Right renal pelvis (tissue), 4 donors: Measurements from ENCODE around the gene EVA1C. TPM values are rescaled to one million over a fixed set of nuclear protein-coding genes. Genes with fewer than 3 reads are reported as not detected.
"Not testable (repeated sequence)": the region's sequence is repeated elsewhere in the genome, so short reads cannot be mapped to it uniquely, and the experiment has no call there.

Source experiments
- DNase-seq, 4 donors: peaks; one replicate each; pipeline ENCODE4 v3.0.0-alpha.2; 2013; ENCODE audit warnings: low read depth in 4 of 4, low spot score in 3 of 4, missing footprints in 1 of 4
- polyA plus RNA-seq, 4 donors: library from polyadenylated mRNA; unstranded; fragments of 120-200 nt; gene quantifications; one replicate each; pipeline ENCODE4 v1.2.1, GENCODE V29; 2013; ENCODE audit not compliant: insufficient read length in 4 of 4

The EVA1C gene
- polyA plus RNA-seq, 4 donors: 2.6 to 3.5 (median 3.1) TPM

DNA sequence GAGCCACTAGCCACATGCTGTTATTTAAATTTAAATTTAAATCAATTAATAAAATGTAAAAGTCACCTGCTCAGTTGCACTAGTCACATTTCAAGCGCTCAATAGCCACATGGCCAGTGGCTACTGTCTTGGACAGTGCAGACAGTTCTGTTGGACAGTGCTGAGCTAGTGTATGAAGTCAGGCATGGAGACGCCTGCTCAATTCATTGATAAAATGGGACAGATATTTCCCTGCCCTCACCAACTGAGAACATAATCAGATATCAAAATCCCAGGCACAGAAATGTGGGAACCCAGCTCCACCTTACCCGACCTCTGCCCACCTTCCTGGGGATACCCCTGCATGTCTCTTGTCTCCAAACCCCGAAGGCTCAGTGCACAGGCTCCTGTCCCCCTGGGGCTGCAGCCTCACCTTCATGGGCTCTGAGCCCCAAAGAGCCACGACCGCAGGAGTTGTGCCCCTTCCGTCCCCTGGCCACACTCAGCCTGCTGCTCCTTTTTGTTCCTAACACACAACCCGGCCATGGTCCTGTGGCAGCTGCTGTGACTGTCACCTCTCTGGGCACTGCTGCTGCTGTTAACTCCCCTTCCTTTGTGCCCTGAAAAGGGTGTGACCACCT lies 109.3 kb downstream of the EVA1C start:
- DNase-seq: no peak

DNA sequence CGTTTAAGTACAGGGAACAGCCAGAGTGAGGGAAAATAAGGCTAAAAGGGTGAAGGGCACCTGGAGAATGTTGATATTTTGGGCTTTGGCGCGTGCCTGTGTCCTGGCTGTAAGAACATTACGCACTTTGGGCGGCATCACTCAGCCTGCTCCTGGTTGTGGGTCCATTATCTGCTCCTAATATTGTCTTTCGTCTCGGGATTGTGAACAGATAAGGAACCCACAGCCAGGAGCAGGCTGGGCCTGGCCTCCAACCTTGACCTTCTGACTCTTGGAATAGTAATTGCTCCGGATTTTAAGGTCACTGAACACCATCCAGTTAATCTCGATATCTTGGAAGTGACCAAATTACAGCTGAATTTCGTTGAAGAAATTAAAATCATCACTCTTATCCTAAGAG lies 111.0 kb downstream of the EVA1C start:
- no peak for DNase-seq

DNA sequence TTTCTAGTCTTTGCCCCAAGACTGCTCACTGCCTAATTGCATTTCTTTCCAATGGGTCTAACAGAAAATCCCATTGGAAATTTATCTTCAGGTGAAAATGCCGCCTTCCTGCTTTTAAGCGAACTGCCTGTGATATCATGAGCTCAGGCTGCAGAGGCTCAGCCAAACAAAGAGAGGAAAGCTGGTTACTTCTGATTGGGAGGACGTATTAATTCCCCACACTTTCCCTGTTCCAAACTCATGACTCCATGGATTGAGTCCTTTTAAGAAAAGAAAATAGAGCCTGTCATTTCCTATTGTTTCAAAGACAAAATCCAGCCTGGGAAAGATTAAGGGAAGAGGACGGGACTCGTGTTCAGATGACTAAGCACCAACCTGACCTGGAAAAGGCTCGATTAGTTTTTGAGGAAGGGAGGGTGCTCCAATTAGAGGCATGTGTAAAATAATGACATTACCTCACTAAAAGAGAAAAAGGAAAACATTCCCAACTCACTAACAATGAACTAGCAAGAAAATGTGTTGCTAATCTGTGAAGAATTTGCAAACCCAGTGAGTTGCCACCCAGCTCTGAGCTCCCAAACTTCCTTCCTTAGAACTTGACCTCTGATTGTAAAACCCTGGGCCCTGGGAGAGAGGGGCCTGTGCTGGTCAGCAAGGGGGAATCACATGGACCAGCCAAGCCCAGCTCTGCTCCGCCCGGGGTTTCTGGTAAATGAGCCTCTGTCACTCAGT lies 111.6 kb downstream of the EVA1C start:
- no peak for DNase-seq

DNA sequence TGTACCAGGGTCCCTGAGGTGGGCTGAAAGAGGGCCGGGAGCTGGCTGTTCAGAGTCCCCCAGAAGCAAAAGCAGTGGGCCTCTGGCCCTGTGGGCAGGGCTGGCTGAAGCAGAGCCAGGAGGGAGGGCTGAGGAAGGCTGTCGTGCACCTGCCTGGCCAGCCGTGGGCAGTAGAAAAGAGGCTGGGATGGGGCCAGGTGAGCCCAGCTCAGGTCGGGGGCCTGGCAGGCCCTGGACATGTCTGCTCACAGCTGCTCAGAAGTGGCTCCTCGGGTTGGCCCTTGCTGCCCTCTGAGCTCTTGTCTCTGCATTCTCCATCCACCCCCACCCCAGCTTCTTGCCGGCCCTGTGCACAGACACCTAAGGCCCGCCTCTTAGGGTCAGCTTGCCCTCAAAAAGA lies 112.8 kb downstream of the EVA1C start:
- DNase-seq: no peak

DNA sequence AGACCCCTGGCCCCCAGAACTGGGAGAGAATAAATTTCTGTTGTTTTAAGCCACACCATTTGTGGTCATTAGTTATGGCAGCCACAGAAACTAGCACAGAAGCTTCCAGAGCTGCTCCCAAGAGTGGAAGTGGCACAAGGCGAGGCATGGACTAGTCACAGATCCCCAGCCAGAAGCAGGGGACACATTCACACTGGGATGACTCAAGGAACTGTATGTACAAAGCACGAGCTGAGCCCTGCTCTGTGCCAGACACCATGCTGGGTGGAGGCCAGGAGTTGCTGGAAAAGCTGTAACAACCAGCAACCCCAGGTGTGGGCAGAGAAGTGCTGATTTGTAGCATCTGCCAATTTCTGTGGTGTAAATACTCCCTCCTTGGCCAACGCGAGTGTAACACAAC lies 117.2 kb downstream of the EVA1C start:
- no peak for DNase-seq

DNA sequence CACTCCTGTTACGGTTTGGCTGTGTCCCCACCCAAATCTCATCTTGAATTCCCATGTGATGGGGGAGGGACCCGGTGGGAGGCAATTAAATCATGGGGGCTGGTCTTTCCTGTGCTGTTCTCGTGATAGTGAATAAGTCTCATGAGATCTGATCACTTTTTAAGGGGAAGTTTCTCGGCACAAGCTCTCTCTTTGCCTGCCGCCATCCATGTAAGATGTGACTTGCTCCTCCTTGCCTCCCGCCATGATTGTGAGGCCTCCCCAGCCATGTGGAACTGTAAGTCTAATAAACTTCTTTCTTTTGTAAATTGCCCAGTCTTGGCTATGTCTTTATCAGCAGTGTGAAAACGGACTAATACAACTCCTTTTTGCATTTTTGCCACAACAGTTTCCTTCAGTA lies 118.3 kb downstream of the EVA1C start:
- not testable (repeated sequence) for DNase-seq

DNA sequence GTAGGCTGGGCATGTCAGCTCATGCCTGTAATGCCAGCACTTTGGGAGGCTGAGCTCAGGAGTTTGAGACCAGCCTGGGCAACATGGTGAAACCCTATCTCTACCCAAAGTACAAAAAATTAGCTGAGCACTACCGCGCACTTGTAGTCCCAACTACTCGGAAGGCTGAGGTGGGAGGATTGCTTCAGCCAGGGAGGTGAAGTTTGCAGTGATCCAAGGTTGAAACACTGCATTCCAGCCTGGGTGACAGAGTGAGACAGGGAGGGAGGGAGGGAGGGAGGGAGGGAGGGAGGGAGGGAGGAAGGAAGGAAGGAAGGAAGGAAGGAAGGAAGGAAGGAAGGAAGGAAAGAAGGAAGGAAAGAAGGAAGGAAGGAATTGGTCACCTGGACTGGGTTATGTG lies 119.1 kb downstream of the EVA1C start:
- DNase-seq: not testable (repeated sequence)

DNA sequence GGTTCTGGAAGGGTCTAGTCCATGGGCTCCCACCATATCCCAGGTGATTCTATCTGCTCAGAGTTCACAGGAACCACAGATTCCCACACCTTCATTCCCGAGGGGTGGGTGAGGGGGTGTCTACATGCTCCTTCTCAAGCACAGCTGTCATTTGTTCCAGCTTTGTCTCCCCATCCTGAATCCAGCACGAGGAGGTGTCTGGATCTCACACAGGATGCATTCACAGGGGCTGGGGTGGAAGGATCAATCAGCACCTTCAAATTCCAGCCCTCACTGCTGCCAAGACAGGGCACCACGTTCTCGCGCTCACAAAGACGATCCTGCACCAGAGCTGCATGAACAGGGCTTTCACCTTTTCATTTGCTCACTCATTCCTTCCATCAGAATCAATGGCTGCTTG lies 120.1 kb downstream of the EVA1C start:
- no peak for DNase-seq

DNA sequence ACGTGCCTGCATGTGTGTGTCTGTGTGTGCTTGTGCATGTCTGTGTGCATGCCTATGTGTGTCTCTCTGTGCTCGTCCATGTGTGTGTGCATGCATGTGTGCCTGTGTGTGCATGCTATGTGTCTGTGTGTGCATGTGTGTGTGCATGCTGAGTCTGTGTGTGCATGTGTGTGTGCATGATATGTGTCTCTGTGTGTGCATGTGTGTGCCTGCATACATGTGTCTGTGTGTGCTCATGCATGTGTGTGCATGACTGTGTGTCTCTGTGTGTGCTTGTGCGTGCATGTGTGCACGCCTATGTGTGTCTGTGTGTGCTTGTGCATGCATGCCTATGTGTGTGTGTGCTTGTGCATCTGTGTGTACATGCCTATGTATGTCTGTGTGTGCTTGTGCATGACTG lies 120.5 kb downstream of the EVA1C start:
- no peak for DNase-seq

DNA sequence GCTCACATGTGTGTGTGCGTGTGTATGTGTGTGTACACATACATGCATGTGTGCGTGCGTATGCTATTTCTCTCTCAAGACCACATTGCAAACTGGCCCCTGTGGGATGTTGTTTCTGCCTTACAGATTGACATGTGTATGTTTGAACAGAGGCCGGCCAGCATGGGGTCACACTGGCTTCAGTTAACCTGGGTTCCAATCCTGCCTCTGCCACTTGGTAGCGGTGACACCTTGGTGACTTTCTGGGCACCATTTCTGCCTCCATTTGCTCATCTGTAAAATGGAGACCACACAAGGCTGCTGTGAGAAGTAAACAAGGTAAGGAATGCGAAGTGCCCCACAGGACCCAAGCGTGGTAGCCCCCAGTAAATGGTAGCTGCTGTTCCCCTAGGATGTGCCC lies 121.1 kb downstream of the EVA1C start:
- no peak for DNase-seq

DNA sequence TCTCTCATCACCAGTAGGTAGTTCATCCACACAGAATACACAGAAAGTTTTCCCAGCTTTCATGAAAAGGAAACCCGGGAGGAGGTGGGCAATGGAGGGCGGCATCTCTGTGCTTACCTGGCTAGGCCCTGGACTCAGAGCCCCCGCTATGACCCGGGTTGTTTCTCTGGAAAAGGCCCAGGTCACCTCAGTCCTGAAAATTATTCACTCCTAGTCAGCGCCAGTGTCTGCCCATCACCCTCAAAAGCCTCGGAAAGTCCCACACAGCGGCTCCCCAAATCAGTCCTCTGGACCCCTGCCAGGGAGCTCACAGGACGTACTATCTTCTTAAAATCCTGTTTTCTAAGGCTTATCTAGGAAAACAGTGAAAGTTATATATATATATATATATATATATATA lies 121.6 kb downstream of the EVA1C start:
- DNase-seq: no peak

DNA sequence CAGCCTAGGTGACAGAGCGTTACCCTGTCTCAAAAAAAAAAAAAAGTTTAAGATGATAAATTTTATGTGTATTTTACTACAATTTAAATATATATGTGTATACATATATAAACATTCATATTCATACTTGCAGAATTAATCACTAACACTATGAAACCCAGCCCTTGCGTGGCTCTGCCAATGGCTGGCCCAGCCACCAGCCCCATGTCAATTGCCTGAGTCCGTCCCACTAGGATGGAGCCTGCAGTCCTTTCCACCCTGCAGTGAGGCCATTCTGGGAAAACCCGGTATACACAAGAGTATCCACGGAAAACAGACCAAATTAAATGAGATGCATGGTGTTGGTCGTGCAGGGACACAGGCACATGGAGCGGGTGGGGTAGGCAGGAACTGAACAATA lies 123.1 kb downstream of the EVA1C start:
- DNase-seq: no peak

DNA sequence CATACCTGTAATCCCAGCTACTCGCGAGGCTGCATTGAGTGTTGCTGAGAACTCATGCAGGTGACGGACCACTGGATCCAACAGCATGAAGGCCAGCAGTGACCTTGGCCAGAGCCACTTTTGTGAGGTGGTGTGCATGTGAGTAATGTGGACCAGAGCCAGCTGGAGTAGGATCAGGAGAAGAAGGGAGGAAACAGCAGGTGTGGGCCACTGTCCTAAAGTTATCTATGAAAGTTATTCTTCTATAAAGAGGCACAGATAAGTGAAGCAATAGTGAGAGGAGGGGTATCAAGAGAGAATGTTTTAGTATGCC lies 125.0 kb downstream of the EVA1C start:
- DNase-seq: no peak

DNA sequence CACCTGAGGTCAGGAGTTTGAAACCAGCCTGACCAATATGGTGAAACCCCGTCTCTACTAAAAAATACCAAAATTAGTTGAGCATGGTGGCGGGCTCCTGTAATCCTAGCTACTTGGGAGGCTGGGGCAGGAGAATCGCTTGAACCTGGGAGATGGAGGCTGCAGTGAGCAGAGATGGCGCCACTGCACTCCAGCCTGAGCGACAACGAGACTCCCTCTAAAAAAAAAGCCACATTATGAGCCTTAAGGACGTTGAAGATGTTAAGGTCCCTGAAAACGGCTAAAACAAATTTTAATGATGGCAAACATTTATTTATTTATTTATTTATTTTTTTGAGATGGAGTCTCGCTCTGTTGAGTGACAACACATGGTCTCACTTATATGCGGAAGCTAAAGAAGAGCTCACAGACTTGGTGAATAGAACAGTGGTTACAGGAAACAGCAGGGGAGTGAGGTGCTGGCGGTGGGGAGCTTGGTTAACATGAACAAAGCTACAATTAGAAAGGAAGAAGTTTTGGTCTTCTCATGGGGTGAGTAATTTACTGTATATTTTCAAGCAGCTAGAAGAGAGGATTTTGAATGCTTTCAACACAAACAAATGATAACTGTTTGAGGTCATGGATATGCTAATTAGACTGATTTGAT lies 125.8 kb downstream of the EVA1C start:
- no peak for DNase-seq

DNA sequence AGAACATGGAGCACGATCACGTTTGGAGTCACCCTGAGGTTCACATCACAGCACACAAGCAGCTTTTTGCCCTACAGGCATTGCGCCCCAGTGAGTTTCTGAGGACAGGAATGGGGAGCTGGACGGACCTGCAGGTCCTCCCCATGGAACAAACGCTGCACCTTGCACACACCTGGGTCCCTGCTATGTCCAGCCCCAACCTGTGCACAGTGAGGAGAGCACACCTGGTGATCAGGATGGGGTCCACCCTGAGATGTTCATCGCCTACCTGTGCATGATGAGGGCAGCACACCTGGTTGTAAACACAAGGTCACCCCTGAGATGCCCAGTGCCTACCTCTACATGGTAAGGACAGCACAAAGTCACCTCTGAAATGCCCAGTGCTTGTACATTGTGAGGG lies 126.9 kb downstream of the EVA1C start:
- no peak for DNase-seq

DNA sequence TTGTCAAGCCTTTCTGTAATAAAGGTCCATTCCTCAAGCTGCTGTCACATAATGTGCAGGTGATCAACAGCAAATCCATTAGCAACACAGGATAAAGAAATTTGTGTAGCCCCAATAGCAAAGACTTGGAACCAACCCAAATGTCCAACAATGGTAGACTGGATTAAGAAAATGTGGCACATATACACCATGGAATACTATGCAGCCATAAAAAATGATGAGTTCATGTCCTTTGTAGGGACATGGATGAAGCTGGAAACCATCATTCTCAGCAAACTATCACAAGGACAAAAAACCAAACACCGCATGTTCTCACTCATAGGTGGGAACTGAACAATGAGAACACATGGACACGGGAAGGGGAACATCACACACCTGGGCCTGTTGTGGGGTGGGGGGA lies 130.6 kb downstream of the EVA1C start:
- DNase-seq: not testable (repeated sequence)

DNA sequence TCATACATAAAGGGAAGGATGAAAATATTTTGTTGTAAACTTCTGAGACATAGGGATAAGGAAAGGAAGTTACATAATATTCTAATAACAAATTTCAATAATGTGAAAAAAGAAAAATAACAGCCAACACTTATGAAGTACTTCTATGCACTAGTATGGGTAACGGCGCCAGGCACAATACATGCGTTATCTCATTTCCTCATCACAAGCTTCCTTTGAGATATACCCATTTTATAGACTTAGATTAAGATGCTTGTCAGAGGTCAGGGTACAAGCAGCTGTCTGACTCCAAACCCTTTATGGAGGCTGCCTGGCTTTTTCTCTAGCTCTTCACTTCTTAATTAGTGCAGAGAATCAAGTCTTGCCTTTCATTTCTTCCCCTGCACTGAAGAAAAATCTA lies 131.5 kb downstream of the EVA1C start:
- DNase-seq: no peak

DNA sequence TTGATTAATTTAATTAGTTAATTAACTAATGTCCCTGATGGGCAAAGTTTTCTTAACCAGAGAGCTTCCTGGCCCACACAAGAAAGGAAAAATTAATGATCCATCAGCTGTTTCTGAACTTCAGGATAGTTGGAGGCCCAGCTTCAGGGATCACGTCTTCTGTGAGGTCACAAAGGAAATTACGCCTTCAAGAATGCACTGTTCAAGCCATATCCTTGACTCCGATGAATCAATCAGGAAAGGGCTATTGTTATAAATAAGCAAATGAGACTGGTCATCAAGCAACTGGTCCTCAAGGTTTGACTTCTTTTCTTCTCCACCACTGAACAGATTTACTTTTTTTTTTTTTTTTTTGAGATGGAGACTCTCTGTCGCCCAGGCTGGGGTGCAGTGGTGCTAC lies 132.2 kb downstream of the EVA1C start:
- DNase-seq: no peak

DNA sequence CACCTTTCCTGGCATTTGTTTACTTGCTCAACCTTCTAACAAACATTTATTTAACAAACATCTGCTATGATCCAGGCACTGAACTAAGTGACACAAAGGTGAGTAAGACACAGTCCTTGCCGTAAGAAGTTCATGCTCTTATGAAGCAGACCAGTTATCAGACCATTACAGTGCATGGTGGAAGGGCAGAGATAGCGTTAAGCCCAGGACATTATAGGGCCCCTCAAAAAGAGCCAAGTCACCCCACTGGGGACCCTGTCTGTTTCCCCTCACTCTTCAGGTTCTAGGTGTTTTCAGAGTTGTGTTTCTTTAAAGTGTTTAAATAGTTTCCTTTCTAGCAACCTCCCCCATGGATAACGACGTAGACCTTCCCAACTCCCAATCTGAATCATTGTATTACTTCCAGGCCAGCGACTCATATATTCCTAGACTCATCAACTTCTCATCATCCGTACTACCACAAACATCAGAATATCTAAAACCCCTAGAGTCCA lies 133.5 kb downstream of the EVA1C start:
- no peak for DNase-seq

DNA sequence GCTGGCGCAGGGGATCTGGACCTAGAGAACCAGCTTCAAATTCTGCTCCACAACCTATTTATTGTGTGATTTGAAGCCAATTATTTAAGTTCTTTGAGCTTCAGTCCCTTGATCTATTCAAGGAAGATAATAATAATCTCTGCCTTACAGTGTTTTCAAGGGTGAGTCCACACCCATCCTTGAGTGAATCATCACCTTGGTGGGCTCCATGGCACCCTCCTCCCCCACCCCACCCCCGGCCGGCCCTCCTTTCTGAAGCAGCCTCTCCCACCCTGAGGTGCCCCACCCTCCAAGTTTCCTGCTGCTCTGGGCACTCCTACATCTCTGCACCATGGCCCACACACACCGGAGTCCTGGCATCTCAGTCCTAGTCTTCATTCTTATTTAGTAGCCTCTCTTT lies 134.5 kb downstream of the EVA1C start:
- no peak for DNase-seq

DNA sequence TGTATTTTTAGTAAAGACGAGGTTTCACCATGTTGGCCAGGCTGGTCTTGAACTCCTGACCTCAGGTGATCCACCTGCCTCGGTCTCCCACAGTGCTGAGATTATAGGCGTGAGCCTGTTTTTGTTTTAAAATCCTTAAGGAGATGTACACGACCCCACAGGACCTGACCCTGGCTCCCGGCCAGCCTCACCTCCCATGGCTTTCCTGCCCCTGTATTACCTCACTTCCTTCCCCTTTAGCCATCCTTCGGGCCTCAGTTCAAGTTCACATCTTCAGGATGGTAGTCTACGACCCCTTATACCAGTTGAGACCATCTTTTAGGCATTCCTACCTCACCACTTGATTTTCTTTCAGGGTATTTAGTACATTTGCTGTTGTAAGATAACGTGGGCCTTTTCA lies 136.5 kb downstream of the EVA1C start:
- no peak for DNase-seq

DNA sequence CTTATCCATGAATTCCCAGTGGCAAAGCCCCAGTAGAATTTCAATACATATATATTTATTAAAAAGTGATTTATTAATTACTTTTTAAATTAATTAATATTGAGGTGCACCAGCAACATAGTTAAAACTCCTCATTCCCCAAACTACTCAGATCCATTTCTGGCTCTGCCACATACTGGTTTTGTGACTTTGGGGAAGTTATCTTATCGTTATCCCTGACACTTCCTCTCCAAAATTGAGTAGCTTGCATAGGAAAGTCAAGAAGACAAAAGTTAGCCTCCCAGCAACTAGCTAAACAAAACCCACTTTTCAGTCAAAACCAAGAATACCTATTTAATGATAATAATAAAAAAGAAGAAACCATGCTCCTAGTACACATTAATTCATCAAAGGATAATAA lies 136.9 kb downstream of the EVA1C start:
- no peak for DNase-seq
